Right renal cortex interstitium (tissue), 3 donors: ENCODE results near the gene HDAC5. TPM values are rescaled to one million over a fixed set of nuclear protein-coding genes. Genes with fewer than 3 reads are reported as not detected.

Experiments
- DNase-seq, 3 donors: peaks; one replicate each; pipeline ENCODE4 v3.0.0-alpha.2; 2013; ENCODE audit warnings: low read depth in 3 of 3, low spot score in 2 of 3
- polyA plus RNA-seq, 3 donors: library from polyadenylated mRNA; unstranded; fragments of 120-200 nt; gene quantifications; one replicate each; pipeline ENCODE4 v1.2.1, GENCODE V29; 2013; ENCODE audit not compliant: insufficient read length in 3 of 3

HDAC5 gene
- polyA plus RNA-seq, 3 donors, result 41.9 to 54.6 (median 43.4) TPM

DNA sequence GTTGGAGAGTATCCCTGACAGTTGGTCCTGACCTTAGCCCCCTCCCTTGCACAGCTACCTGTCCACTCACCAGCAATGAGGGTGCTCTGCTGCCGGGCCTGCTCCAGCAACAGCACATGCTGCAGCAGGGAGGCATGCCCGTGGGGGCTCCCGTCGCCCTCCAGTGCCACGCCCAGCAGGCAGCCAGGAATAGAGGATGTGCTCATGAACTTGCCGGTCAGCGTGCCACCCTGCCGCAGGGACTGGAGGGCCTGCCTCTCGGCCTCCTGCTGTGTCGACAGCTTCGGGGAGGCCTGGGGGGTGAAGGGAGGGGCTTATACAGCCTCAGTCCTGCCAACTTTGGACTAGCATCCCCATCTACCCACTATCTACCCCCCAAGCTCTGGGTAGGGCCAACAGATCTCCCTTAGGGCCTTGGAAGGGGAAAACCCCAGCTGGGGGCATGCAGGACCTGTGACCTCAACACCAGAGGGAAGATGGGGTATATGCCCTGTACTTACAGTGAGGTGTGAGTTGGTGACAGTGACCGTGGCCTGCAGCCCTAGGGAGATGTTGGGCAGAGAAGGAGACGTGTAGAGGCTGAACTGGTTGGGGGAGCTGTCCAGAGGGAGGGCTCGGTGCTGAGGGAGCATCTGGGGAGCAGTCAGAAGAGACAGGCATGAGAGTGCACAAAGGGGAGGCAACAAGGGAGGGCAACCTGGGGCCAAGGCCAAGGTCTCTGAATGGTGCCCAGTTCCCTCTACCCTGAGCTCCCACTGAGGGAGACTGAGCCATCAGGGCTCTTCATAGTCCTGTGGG lies 32.0 kb downstream of the HDAC5 start:
- DNase-seq, result no peak

DNA sequence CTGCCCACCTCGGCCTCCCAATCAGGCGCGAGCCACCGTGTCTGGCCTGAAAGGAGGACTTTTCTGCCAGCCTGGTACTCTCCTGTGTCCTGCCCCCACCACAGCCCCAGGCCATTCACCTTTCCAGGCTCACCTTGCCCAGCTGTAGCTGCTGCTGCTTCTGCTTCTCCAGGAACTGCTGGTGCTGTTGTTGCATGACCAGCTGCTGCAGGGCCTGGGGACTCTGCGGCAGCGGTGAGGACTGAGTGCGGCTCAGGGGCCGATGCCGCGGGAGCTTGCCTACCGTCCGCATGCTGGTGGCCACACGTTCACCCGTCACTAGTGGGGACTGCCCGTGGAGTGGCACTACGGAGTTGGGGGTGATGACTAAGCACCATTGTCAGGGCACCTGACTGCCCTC lies 35.2 kb downstream of the HDAC5 start:
- DNase-seq, result no peak

DNA sequence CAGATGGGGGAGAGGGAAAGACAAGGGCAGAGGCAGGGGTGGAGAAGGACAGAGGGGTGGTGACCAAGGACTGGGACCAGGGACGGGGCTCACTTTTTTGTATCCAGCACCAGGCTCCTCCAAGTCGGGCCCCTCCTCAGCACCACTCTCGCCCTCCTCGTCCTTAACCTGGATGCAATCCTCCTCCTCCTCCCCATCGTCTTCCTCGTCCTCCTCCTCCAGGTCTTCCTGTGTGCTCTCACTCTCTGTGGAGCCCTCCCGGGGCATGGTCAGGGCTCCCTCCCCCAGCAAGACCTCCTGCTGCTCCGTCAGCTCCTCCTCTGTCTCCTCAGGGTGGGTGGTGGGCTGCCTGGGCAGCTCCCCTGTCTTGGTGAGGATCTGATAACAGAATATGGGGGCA lies 36.1 kb downstream of the HDAC5 start:
- no peak for DNase-seq

DNA sequence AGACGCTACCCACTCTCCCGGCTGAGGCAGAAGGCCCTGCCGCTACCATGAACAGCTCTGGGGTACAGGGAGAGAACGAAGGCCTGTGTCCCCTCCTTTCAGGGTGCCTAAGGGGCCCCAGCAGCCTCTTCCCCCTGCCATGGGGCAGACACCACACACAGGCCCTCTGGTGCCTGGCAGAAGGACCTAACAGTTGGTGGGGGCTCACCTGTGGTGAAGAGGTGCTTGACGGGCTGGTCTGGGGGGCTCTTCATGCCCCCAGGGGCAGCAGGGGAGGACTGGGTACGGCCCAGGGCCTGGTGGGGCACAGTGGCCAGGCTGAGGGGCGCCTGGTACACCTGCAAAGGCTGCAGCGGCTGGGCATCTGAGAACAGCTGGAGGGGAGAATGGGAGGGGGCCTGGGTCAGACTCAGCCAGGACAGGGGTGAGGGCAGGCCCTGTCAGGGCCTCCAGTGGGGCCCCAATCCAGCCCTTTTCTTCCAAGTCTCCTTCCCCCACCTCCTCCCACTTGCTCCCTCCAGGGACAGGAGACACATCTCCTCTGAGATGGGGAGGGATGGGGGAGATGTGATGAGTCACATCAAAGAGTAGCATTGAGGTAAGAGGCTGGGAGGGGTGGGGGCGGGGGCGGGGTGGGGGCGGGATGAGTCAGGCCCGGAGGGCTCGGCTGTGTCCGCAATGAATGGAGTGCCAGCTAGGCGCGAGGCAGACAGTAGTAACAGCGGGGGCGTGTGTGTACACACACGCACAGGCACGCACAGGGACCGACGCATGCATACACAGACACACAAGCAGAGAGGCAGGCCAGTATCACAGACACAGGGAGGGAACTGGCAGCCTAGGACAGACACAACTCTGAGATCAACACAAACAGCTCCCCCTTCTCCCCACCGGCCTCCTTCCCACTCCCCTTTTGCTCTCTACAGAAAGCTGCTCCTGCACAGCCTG lies 36.8 kb downstream of the HDAC5 start:
- DNase-seq, result no peak

DNA sequence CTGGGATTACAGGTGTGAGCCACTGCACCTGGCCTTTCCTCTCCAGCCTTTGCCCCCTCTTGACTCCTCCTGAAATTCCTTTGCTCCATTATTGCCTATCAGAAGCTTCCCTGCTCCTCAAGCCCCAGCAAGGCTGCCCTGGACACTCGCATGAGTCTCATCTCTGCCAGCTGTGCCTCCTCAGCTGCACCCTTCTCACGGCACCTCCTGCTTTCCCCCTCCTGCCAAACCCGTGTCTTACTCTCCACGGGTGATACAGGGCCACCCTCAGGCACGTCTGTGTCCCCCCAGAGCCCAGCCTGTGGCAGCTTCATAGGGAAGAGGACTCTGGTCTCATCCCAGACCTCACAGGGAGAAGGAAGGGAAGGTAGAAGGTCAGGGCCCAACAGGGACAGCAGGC lies 37.5 kb downstream of the HDAC5 start:
- no peak for DNase-seq

DNA sequence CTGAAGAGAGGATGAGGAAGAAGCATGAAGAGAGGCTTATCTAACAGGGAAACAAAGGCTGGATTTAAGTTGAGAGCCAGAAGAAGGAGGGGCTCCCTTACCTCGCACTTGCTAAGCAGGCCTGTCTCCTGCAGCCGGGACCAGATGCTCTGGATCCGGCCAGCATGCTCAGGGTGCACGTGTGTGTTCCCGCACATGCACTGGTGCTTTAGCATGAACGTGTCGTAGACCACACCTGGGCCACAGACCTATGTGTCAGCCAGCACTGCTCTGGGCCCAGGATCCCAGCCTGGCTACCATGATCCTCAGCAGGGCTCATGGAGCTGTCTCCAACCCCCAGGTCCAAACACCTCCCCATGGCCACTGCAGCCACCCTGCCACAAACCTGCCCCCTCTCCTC lies 38.5 kb downstream of the HDAC5 start:
- no peak for DNase-seq

DNA sequence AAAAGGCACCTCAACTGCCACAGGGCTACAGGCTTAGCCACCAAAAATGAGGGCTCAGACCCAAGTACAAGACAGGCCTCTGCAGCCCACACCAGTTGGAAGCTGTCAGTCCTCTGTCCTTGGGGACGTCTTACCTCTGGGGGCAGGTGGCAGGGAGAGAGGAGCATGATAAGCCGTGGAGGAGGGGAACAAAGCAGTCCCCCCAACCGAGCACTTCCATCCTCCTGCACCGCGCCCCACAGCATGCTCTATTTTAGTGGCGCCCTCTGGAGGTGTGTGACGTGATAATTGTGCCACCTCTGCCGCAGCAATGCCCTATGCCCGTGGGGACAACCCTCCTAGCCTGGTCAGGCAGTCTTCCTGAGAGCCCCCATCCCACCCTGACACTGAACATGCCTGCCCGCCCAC lies 39.3 kb downstream of the HDAC5 start:
- no peak for DNase-seq

DNA sequence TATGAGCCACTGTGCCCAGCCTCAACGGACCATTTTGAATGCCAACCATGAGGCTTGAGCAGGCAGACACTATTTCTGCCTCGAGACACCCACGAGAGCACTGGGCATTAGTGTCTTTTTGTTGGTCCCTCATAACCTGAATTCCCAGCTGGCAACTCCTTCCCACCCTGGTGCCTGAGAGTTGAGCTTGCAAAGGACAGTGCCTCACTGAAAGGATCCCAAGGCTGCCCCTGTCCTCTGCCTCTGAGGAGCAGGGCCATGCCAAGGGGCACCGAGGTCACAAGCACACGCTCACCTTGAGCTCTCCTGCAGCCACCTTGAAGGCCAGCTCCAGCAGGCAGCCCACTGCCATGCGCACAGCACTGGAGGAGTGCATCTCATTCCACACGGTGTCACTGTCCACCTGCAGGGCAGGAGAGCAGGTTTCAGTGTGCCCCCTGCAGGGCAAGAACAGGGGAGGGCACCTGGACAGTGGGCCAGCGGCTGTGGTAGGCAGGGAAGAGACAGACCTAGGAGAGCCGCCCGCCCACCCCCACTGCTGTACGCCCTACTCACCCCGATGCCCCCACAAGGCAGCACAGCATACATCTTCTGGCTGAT lies 40.1 kb downstream of the HDAC5 start:
- no peak for DNase-seq

DNA sequence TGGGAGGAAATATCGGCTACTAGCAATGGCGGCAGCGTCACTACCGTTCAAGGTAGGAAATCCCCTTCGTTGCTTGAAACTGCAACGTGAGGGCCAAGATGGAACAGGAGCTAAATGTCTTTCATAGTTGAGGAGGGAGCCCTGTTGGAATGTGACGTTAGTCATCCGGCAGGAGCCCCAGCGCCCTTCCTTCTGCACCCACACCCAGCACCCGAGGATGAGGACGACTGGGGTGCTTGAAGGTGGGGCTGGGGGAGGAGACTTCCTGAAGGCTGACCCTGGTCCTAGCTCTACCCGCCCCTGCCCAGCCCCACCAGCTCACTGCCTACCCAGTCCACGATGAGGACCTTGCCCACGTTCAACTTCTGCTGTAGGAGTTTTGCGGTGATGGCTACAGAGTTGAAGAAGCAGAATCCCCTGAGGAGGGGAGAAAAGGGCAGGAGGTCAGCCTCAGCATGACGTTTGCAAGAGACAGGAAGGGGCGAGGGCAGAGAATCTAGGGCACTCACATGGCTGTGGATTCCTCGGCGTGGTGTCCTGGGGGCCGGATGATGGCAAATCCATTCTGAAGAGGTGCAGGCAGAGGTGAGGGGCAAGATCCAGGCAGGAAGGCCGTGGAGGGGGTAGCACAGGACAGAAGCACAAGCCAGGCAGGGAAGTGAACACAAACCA lies 41.0 kb downstream of the HDAC5 start:
- no peak for DNase-seq

DNA sequence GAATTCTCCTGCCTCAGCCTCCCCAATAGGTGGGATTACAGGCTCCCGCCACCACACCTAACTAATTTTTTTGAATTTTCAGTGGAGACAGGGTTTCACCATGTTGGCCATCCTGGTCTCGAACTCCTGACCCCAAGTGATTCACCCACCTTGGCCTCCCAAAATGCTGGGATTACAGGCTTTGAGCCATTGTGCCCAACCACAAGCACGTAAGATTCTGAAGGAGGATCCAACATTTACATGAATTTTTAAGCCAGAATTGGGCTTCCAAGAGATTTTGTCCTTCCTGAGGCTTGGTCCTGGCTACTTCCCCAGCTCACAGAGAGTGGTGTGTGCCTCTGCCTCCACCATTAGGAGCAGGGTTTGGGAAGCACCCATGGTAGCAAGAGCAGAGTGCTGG lies 41.8 kb downstream of the HDAC5 start:
- DNase-seq, result no peak

DNA sequence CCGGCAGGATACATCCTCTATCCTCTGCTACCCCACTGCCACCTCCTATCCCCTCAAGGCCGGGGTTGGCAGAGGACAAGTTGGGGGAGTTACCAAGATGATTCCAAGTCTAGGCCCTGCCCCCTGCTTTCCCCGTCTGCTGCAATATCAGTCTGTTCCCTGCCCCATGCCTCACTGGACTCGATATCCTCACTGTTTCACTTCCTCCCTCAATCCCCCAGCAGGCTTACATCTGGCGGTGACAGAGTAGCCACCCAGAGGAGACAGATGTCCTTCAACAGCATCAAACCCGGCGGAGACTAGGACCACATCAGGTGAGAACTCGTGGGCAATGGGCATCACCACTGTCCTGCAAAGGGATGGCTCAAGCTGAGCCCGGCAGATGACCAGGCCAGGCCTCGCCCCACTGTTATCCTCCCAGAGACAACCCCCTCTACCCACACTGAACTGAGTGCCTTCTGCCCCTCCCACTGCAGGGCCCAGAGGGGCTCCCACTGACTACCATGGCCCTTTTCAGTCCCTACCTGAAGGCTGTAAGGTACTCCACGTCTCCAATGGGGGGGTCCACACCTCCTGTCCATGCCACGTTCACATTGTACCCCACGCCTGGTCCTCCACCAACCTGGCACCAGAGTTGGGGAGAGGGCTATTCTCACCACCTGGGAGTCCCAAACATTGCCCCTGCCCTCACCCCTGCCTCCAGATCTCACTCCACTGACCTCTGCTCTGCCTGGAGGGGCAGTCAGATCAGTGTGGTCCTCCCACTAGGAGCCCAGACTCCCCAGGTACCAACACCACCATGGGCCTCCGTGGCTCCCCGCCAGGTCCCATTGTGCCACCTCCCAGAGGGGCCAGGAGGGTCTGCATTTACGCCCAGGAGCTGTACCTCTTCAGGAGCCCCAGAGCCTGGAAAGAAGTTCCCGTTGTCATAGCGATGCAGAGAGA lies 43.3 kb downstream of the HDAC5 start:
- DNase-seq, result no peak

DNA sequence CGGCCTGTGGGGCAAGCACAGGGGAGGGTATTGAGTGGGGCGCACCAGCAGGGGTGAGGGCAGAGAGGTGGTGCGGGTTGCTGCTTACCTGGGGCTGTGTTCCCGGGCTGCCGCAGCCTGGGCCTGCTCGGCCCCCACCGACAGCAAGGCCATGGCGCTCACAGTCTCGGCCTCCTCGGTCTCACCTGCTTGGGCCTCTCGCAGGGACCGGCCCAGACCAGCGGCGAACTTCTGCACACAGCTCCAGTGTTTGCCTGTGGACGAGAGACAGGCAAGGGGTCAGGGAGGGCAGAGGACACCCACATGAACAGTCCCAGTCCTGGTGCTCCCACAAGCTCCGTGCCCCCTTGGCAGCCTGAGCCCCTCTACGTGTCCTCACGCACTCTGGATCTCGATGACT lies 45.0 kb downstream of the HDAC5 start:
- DNase-seq, result no peak

DNA sequence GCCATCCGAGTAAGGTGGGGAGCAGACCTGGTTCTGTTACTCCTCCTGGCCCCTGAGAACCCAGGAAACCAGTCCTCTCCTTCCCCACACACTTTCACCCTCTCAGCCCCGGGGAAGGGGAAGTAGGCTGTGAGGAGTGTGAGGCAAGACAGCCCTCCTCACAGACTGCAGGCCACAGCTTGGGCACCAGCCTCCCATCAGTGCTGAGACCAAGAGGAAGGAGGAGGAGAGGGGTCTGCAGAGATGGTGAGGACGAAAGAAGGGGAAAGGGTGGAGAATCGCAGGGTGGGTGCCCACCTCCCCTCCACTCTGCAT lies 45.9 kb downstream of the HDAC5 start:
- DNase-seq, result no peak

DNA sequence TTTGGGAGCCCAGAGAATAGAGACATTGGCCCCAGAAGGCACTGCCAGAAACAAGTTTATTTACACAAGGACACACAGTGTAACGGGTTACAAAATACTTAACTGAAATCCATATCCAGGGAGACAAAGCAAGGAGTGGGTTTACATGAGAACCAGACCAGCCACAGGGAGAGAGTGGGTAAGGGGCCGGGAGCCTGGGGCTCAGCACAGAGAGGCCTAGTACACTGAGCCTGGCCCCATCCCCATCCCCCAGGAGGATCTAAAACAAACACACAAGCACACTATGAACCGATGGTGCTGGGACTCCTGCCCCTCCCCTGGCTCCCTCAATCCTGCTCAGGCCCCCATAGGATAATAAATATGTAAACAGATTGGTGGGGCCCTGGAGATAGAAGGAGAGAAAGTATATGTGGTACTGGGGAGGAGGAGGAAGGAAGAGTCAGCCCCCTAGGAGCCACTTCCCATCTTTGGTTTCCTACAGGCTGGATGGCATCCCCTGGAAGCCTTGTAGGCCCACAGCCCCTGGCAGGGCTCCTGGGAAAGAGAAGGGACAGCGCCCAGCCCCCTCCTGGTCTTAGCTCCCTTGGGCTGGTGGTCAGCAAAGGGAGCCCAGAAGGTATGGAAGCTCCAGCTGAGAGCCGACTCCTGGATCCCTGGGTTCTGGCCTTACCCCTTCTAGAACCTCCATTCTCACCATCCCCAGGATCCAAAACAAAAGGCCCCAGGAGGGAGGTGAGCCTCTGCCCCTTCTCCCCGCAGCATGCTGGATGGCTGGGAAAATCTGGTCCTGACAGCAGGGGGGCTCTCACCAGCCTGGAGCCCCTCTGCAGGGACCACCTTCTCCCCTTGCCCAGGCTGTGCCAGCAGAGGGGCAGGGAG lies 46.5 kb downstream of the HDAC5 start:
- DNase-seq, result no peak

DNA sequence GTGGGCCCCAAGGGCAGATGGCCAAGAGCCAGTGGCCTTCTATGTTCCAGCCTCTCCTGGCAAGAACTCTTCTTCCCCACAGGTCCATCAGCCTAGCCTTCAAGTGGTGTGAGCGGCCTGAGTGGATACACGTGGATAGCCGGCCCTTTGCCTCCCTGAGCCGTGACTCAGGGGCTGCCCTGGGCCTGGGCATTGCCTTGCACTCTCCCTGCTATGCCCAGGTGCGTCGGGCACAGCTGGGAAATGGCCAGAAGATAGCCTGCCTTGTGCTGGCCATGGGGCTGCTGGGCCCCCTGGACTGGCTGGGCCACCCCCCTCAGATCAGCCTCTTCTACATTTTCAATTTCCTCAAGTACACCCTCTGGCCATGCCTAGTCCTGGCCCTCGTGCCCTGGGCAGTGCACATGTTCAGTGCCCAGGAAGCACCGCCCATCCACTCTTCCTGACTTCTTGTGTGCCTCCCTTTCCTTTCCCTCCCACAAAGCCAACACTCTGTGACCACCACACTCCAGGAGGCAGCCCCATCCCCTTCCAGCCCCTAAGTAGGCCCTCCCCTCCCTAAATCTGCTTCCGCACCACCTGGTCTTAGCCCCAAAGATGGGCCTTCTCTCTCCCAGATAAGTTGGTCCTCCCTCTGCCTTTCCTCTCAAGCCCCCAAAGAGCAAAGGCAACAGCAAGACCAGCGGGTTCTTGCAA lies 47.7 kb downstream of the HDAC5 start:
- no peak for DNase-seq

DNA sequence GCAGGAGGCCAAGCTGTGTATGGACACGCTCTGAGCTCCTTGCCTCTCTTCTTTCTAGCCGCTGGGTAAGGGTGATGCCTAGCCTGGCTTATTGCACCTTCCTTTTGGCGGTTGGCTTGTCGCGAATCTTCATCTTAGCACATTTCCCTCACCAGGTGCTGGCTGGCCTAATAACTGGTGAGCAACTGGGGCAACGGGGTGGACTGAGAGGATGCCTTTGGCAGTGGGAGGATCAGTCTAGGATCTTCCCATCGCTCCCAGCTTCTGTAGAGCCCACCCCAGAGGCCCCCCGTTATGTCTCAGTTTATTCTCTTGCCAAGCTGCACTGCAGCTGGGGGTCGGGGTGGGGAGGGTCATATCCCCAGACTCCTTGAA lies 48.5 kb downstream of the HDAC5 start:
- no peak for DNase-seq

DNA sequence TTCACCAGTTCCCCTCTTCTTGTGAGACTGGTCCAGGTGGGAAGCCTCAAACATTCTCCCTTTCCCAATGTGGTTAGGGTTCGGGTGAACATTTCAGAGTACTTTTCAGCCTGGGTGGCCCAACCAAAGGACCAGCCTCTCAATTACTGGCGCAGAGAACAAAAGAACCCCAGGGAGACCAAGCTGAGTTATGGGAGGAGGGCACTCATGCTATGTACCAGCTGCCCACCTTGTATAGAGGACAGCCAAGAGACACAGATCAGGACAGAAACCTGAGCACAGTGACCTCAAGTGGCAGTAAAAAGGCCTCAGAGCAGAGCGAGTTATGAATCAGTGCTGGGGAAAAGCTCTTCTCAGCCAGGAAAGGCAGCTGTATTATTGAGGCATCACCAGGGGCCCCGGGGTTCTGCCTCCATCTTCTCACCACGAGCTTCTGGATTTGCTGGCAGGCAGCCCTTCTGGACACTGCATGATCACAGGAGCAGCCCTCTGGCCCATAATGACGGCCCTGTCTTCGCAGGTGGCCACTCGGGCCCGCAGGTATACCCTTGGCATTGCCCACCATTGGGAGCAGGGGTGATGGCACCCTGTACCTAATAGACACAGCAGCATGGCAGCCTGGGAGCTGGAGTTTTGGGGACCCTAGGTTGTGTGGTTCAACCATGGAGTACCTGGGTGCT lies 49.1 kb downstream of the HDAC5 start:
- DNase-seq, result no peak

DNA sequence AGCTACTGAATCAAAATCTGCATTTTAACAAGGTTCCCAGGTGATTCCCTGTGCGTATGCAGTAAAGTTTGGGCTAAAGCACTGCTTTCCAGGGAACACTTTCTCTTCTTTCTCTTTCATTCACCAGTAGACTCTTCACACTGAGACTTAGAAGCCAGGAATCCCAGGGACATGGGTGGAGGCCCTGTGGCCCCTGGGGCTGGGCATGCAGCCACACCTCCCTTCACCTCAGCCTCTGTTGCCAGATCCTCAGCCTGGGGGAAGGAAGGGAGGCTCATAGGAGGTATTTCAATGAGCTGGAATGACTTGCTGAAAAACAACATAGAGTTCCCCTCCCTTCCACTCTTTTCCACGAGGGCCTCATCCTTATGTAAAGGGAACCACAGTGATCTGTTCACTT lies 51.7 kb downstream of the HDAC5 start:
- DNase-seq, result no peak
